Measurements from ENCODE around the gene ARHGEF4. TPM values are rescaled to one million over a fixed set of nuclear protein-coding genes. Genes with fewer than 3 reads are reported as not detected.

The ARHGEF4 gene
- total and polyA plus RNA-seq, 2 donors = 7.0 to 18.2 TPM

GRCh38 chr2:131044075-131044756, 207.5 kb downstream of the ARHGEF4 start:
- no peak overlapping the region for H3K27ac ChIP-seq (ENCODE audit: low read depth)
- no peak overlapping the region for H3K4me3 ChIP-seq (ENCODE audit: low read depth, low read length)
- no peaks in the 10 kb centered on the region for H3K36me3 ChIP-seq (ENCODE audit: insufficient read depth)
- WGBS = 84% methylated on average over 24 of the region's 24 CpGs
- no peaks in the 10 kb centered on the region for H3K4me1 ChIP-seq (ENCODE audit: insufficient read depth)
- DNase-seq (ENCODE audit: extremely low spot score) = no peak

GRCh38 chr2:131044757-131045150, 208.0 kb downstream of the ARHGEF4 start:
- H3K4me3 ChIP-seq (ENCODE audit: low read depth, low read length) = no peak overlapping the region
- 92% methylated on average over 11 of the region's 11 CpGs for WGBS
- no peak overlapping the region for H3K27ac ChIP-seq (ENCODE audit: low read depth)
- H3K36me3 ChIP-seq (ENCODE audit: insufficient read depth) = no peaks in the 10 kb centered on the region
- H3K4me1 ChIP-seq (ENCODE audit: insufficient read depth) = no peaks in the 10 kb centered on the region
- no peak for DNase-seq (ENCODE audit: extremely low spot score)

- WGBS = 87% methylated on average over 8 of the region's 8 CpGs
- no peaks in the 10 kb centered on the region for H3K36me3 ChIP-seq (ENCODE audit: insufficient read depth)
- H3K27ac ChIP-seq (ENCODE audit: low read depth) = no peak overlapping the region
- DNase-seq (ENCODE audit: extremely low spot score) = no peak
- H3K4me3 ChIP-seq (ENCODE audit: low read depth, low read length) = no peak overlapping the region
- no peaks in the 10 kb centered on the region for H3K4me1 ChIP-seq (ENCODE audit: insufficient read depth)
Observed at GRCh38 chr2:131045286-131046027, 208.7 kb downstream of the ARHGEF4 start.

- Histone ChIP-seq H3K27ac (ENCODE audit: low read depth) (no peak overlapping the region), H3K4me3 (ENCODE audit: low read depth, low read length) (no peak overlapping the region), H3K4me1 (ENCODE audit: insufficient read depth) (no peaks in the 10 kb centered on the region), H3K36me3 (ENCODE audit: insufficient read depth) (no peaks in the 10 kb centered on the region)
- 89% methylated on average over 32 of the region's 32 CpGs for WGBS
- no peak for DNase-seq (ENCODE audit: extremely low spot score)
Observed at GRCh38 chr2:131046028-131046917, 209.6 kb downstream of the ARHGEF4 start.

GRCh38 chr2:131046918-131047652, 210.4 kb downstream of the ARHGEF4 start:
- Histone ChIP-seq H3K4me3 (ENCODE audit: low read depth, low read length) (no peak overlapping the region), H3K27ac (ENCODE audit: low read depth) (no peak overlapping the region), H3K4me1 (ENCODE audit: insufficient read depth) (no peaks in the 10 kb centered on the region), H3K36me3 (ENCODE audit: insufficient read depth) (no peaks in the 10 kb centered on the region)
- WGBS = 89% methylated on average over 18 of the region's 18 CpGs
- DNase-seq (ENCODE audit: extremely low spot score) = no peak

- DNase-seq (ENCODE audit: extremely low spot score) = no peak
- Histone ChIP-seq H3K4me1 (ENCODE audit: insufficient read depth) (no peaks in the 10 kb centered on the region), H3K27ac (ENCODE audit: low read depth) (no peak overlapping the region), H3K36me3 (ENCODE audit: insufficient read depth) (no peaks in the 10 kb centered on the region), H3K4me3 (ENCODE audit: low read depth, low read length) (no peak overlapping the region)
- 82% methylated on average over 11 of the region's 11 CpGs for WGBS
Observed at GRCh38 chr2:131047920-131048560, 211.3 kb downstream of the ARHGEF4 start.

GRCh38 chr2:131048641-131049040, 211.9 kb downstream of the ARHGEF4 start:
- DNase-seq (ENCODE audit: extremely low spot score) = no peak
- Histone ChIP-seq H3K4me1 (ENCODE audit: insufficient read depth) (no peaks in the 10 kb centered on the region), H3K4me3 (ENCODE audit: low read depth, low read length) (no peak overlapping the region), H3K27ac (ENCODE audit: low read depth) (no peak overlapping the region), H3K36me3 (ENCODE audit: insufficient read depth) (no peaks in the 10 kb centered on the region)
- WGBS = 93% methylated on average over 6 of the region's 6 CpGs

GRCh38 chr2:131049150-131049718, 212.5 kb downstream of the ARHGEF4 start:
- Histone ChIP-seq H3K36me3 (ENCODE audit: insufficient read depth) (no peaks in the 10 kb centered on the region), H3K27ac (ENCODE audit: low read depth) (no peak overlapping the region), H3K4me3 (ENCODE audit: low read depth, low read length) (no peak overlapping the region), H3K4me1 (ENCODE audit: insufficient read depth) (no peaks in the 10 kb centered on the region)
- 93% methylated on average over 7 of the region's 7 CpGs for WGBS
- DNase-seq (ENCODE audit: extremely low spot score) = no peak

GRCh38 chr2:131050896-131051295, 214.2 kb downstream of the ARHGEF4 start:
- H3K4me3 ChIP-seq (ENCODE audit: low read depth, low read length) = no peak overlapping the region
- DNase-seq (ENCODE audit: extremely low spot score) = no peak
- 92% methylated on average over 8 of the region's 8 CpGs for WGBS
- no peaks in the 10 kb centered on the region for H3K4me1 ChIP-seq (ENCODE audit: insufficient read depth)
- no peak overlapping the region for H3K27ac ChIP-seq (ENCODE audit: low read depth)
- no peaks in the 10 kb centered on the region for H3K36me3 ChIP-seq (ENCODE audit: insufficient read depth)

GRCh38 chr2:131052741-131053263, 216.1 kb downstream of the ARHGEF4 start:
- no peaks in the 10 kb centered on the region for H3K4me1 ChIP-seq (ENCODE audit: insufficient read depth)
- DNase-seq (ENCODE audit: extremely low spot score) = no peak
- 89% methylated on average over 8 of the region's 8 CpGs for WGBS
- no peak overlapping the region for H3K27ac ChIP-seq (ENCODE audit: low read depth)
- no peak overlapping the region for H3K4me3 ChIP-seq (ENCODE audit: low read depth, low read length)
- no peaks in the 10 kb centered on the region for H3K36me3 ChIP-seq (ENCODE audit: insufficient read depth)

- no peak overlapping the region for H3K27ac ChIP-seq (ENCODE audit: low read depth)
- H3K36me3 ChIP-seq (ENCODE audit: insufficient read depth) = no peaks in the 10 kb centered on the region
- 90% methylated on average over 7 of the region's 7 CpGs for WGBS
- H3K4me3 ChIP-seq (ENCODE audit: low read depth, low read length) = no peak overlapping the region
- no peak for DNase-seq (ENCODE audit: extremely low spot score)
- no peaks in the 10 kb centered on the region for H3K4me1 ChIP-seq (ENCODE audit: insufficient read depth)
Observed at GRCh38 chr2:131054488-131054887, 217.8 kb downstream of the ARHGEF4 start.
